K562 (cell line): ENCODE data around the gene LRRC43. TPM values are rescaled to one million over a fixed set of nuclear protein-coding genes. Genes with fewer than 3 reads are reported as not detected.

Source experiments
- ATAC-seq: fragments of 200-7000 bp; cut with Tn5 transposase; 3 replicates; pipeline ENCODE4 v1.9.1; 2020; ENCODE audit warnings: moderate library complexity
- BruUV-seq: library from RNA; stranded (reverse); fragments of 400-500 nt; replicated peaks from 2 replicates; lab custom pipeline; 2021; lab: Mats Ljungman, UMichigan
- CTCF ChIA-PET: fragments of 300-600 bp; formaldehyde crosslinking; extraction: SDS; loops from one replicate; lab custom pipeline; 2021; ENCODE audit warnings: low intra/inter-chr PET ratio; lab: Yijun Ruan, JAX
- POLR2A ChIA-PET: fragments of 300-600, 350-650 bp; sonication (Branson Sonifier 250); formaldehyde crosslinking; extraction: SDS; loops from one replicate; lab custom pipeline; 2021; ENCODE audit warnings: antibody characterized with exemption, inconsistent platforms; lab: Yijun Ruan, JAX
- DNase-seq, 4 experiments: peaks; one replicate each; pipeline versions ENCODE4 v3.0.0 to v3.0.0-alpha.2; 2011 to 2018; ENCODE audit warnings: low spot score in 3 of 4, mixed read lengths in 3 of 4; ENCODE audit errors: extremely low read depth in 1 of 4
- FAIRE-seq: peaks from 2 replicates; lab custom pipeline; 2011; peaks lifted over from hg19 to GRCh38; lab: Jason Lieb, UNC
- H2AFZ ChIP-seq: 2 replicates; pipeline ENCODE4 v1.6.0; 2011; ENCODE audit warnings: low read depth, low read length, control low read depth, inconsistent platforms
- H3K27ac ChIP-seq: fragments of 200-600 bp; 3 replicates; pipeline ENCODE4 v1.8.0; 2011; ENCODE audit warnings: low read depth, mild to moderate bottlenecking, control low read depth, inconsistent platforms, low read length, moderate library complexity, mixed read lengths; ENCODE audit errors: extremely low read depth
- H3K27me3 ChIP-seq, 2 experiments: fragments of 300-600 bp in 1 of 2; 2 replicates in 1 of 2; 3 replicates in 1 of 2; pipeline versions ENCODE4 v1.6.0 to v1.8.0; 2011; ENCODE audit warnings: inconsistent platforms in 2 of 2, low read length in 2 of 2, mild to moderate bottlenecking in 1 of 2, mixed read lengths in 1 of 2, moderate library complexity in 1 of 2; ENCODE audit not compliant: control insufficient read depth in 2 of 2, insufficient read depth in 2 of 2
- H3K36me3 ChIP-seq: fragments of 300-600 bp; 3 replicates; pipeline ENCODE4 v1.8.0; 2011; ENCODE audit warnings: mild to moderate bottlenecking, low read length, inconsistent platforms; ENCODE audit not compliant: control insufficient read depth, insufficient read depth
- H3K4me1 ChIP-seq, 2 experiments: fragments of 200-600 bp in 1 of 2; replicated peaks in 1 of 2; 2 replicates in 1 of 2; 3 replicates in 1 of 2; pipeline versions ENCODE4 v1.5.1 to v1.8.0; 2011; ENCODE audit warnings: inconsistent platforms in 2 of 2, low read length in 2 of 2, mild to moderate bottlenecking in 1 of 2, mixed read lengths in 1 of 2, moderate library complexity in 1 of 2; ENCODE audit not compliant: control insufficient read depth in 2 of 2, insufficient read depth in 2 of 2
- H3K4me2 ChIP-seq: 2 replicates; pipeline ENCODE4 v1.6.1; 2011; ENCODE audit warnings: low read length, control low read depth, inconsistent platforms, mixed read lengths; ENCODE audit not compliant: insufficient read depth
- H3K4me3 ChIP-seq: fragments of 200-600 bp; sonication (generic), shearing (Covaris generic); 2 replicates; pipeline ENCODE4 v1.5.1; 2016; ENCODE audit warnings: control low read depth, inconsistent platforms
- H3K79me2 ChIP-seq: fragments of 200-600 bp; 3 replicates; pipeline ENCODE4 v1.8.0; 2011; ENCODE audit warnings: low read length, inconsistent platforms; ENCODE audit not compliant: control insufficient read depth, insufficient read depth
- H3K9ac ChIP-seq, 2 experiments: 2 replicates each; pipeline versions ENCODE4 v1.6.0 to v1.6.1; 2011; ENCODE audit warnings: low read depth in 2 of 2, low read length in 2 of 2, control low read depth in 1 of 2, inconsistent platforms in 1 of 2, mild to moderate bottlenecking in 1 of 2, mixed read lengths in 1 of 2; ENCODE audit not compliant: insufficient read depth in 1 of 2
- H3K9me1 ChIP-seq: one replicate; pipeline ENCODE4 v1.6.0; 2011; ENCODE audit warnings: inconsistent platforms, mild to moderate bottlenecking, low read length, moderate library complexity; ENCODE audit not compliant: control insufficient read depth, insufficient read depth
- H3K9me3 ChIP-seq: replicated peaks from 2 replicates; pipeline ENCODE4 v1.5.1; 2011; ENCODE audit warnings: low read depth, low read length, inconsistent platforms; ENCODE audit not compliant: control insufficient read depth, insufficient read depth
- H4K20me1 ChIP-seq: replicated peaks from 2 replicates; pipeline ENCODE4 v1.6.1; 2011; ENCODE audit warnings: low read length, inconsistent platforms, mixed read lengths; ENCODE audit not compliant: control insufficient read depth, insufficient read depth
- CHD7 ChIP-seq: fragments of 200-600 bp; sonication (generic); IDR thresholded peaks from one replicate; pipeline ENCODE4 v1.6.1; 2012; ENCODE audit warnings: mild to moderate bottlenecking, low read depth, low read length, inconsistent platforms
- CTCF ChIP-seq, 3 experiments: IDR thresholded peaks in 2 of 3; conservative IDR thresholded peaks in 1 of 3; 2 replicates each; pipeline ENCODE4 v1.5.1; 2011 to 2012; ENCODE audit warnings: low read length in 3 of 3, mild to moderate bottlenecking in 3 of 3, control low read depth in 2 of 3, improper control_type of control experiment in 1 of 3, inconsistent platforms in 1 of 3, low read depth in 1 of 3, mixed read lengths in 1 of 3, moderate library complexity in 1 of 3; ENCODE audit not compliant: insufficient read depth in 2 of 3
- PTRF ChIP-seq: fragments of 450-650 bp; IDR thresholded peaks from 2 replicates; pipeline ENCODE4 v1.6.1; 2016; ENCODE audit warnings: mild to moderate bottlenecking, missing genetic modification characterization, missing compliant biosample characterization
- WGBS: fragments of 100-300 bp; shearing (Covaris generic); methylation state at CpG from one replicate; pipeline ENCODE4 v1.1.6; 2016; ENCODE audit warnings: low coverage, mixed read lengths; ENCODE audit not compliant: insufficient coverage; ENCODE audit errors: missing lambda C conversion rate; 5-methylcytosine and 5-hydroxymethylcytosine counted together
- in situ Hi-C: fragments of 300-500 bp; cut with MboI; formaldehyde crosslinking; loops from 4 replicates; pipeline ENCODE4 v1.15.0; 2018; ENCODE audit warnings: inconsistent platforms, mixed read lengths
- intact Hi-C: fragments of 100-400 bp; cut with micrococcal nuclease; formaldehyde crosslinking; loops from 2 replicates; pipeline ENCODE4 v1.14.2; 2022
- polyA plus RNA-seq, 8 experiments: library from polyadenylated mRNA; depleted of rRNA in 4 of 8; stranded (reverse) in 5 of 8; unstranded in 3 of 8; fragments of >200 nt; fragmentation: Nextera tagmentation in 2 of 8; fragmentation: Illumina TruSeq in 1 of 8; extraction: Ambion mirVana in 2 of 8; extraction: Trizol in 1 of 8; gene quantifications; 2 replicates each; pipeline versions ENCODE4 v1.2.1 to v1.2.3, GENCODE V29; 2011 to 2014; ENCODE audit warnings: inconsistent platforms in 1 of 8, missing spikeins in 1 of 8
- total RNA-seq, 7 experiments: library from RNA; depleted of rRNA in 6 of 7; stranded (reverse); fragments of >200 nt in 6 of 7; fragmentation: Illumina TruSeq in 2 of 7; extraction: Trizol in 2 of 7; gene quantifications; 2 replicates each; pipeline versions ENCODE4 v1.2.1 to v1.2.3, GENCODE V29; 2011 to 2021; ENCODE audit warnings: low replicate concordance in 1 of 7

LRRC43 gene
- total and polyA plus RNA-seq, 9 of the 15 experiments (the other 6 are each of a cell fraction or from before 2014, with no cell fraction given), result 0.19 TPM; not detected in 8

- 24% methylated on average over 6 of the region's 6 CpGs for WGBS
- Histone ChIP-seq H3K4me2 (no peak overlapping the region), H3K9ac (no peak overlapping the region), H3K9me3 (no peaks in the 10 kb centered on the region), H2AFZ (no peak overlapping the region), H3K27me3 (peaks cover 2 to 14% of the 10 kb centered on the region in 2 experiments; a peak in 2 of 5 replicates), H3K4me1 (peaks cover 0 to 12% of the 10 kb centered on the region in 2 experiments; a peak in 3 of 5 replicates), H3K4me3 (no peak overlapping the region), H4K20me1 (peaks cover 32% of the 10 kb centered on the region; the same call in 1 of the 2 replicates), H3K36me3 (peaks cover 5% of the 10 kb centered on the region; the same call in 2 of the 3 replicates), H3K79me2 (no peaks in the 10 kb centered on the region), H3K9me1 (peaks cover 9% of the 10 kb centered on the region), H3K27ac (no peak overlapping the region)
- DNase-seq, result no peak
- intact Hi-C loops (no loop called here), in situ Hi-C loops (no loop called here)
- BruUV-seq, result no TSS peak
- ChIA-PET POLR2A (interaction anchor here (0.6 to 1.5 kb wide), 6 partner anchors 9 to 851 kb away, joined by 3 to 7 read pairs (median 3); no protein-coding TSS in a partner anchor), CTCF (no interaction called here)
- ATAC-seq, result no peak
- FAIRE-seq, result no peak
- TF ChIP-seq CTCF (IDR thresholded peaks at IDR 0.05 in 2 of 3, conservative IDR thresholded peaks at IDR 0.05 in 1 of 3; ENCODE audit: insufficient read depth in 2 of 3, low read depth in 1 of 3, low read length in 3 of 3), result no peak
- no peak for TF ChIP-seq CHD7
- TF ChIP-seq PTRF (tag), result no peak
Observed at GRCh38 chr12:122148657-122149056, 34.3 kb upstream of the LRRC43 start.
